Transverse colon (tissue), 4 donors: ENCODE data around the gene SLC25A6. TPM values are rescaled to one million over a fixed set of nuclear protein-coding genes. Genes with fewer than 3 reads are reported as not detected.

Experiments
- DNase-seq: peaks from one replicate; pipeline ENCODE4 v3.0.0-alpha.2; 2019
- H3K27ac ChIP-seq, 4 donors: fragments of 200-600 bp; sonication (generic); 2 replicates each; pipeline ENCODE4 v1.5.1; 2016 to 2018; ENCODE audit warnings: inconsistent platforms in 4 of 4
- H3K27me3 ChIP-seq: fragments of 200-600 bp; sonication (generic); 2 replicates; pipeline ENCODE4 v1.5.1; 2017; ENCODE audit warnings: inconsistent platforms
- H3K36me3 ChIP-seq, 4 donors: fragments of 200-600 bp; sonication (generic); 2 replicates each; pipeline ENCODE4 v1.5.1; 2017 to 2019; ENCODE audit warnings: inconsistent platforms in 4 of 4
- H3K4me1 ChIP-seq, 4 donors: fragments of 200-600 bp; sonication (generic); 2 replicates each; pipeline ENCODE4 v1.5.1; 2017 to 2020; ENCODE audit warnings: inconsistent platforms in 4 of 4
- H3K4me3 ChIP-seq, 4 donors: fragments of 200-600 bp; sonication (generic); 1 replicate in 1 of 4; 2 replicates in 3 of 4; pipeline versions ENCODE4 v1.5.1 to v1.6.1; 2017 to 2019; ENCODE audit warnings: inconsistent platforms in 4 of 4
- H3K9me3 ChIP-seq, 2 donors: fragments of 200-600 bp; sonication (generic); 2 replicates each; pipeline ENCODE4 v1.5.1; 2017 to 2019; ENCODE audit warnings: inconsistent platforms in 2 of 2
- CTCF ChIP-seq, 5 experiments: fragments of 200-600 bp in 3 of 5; fragments of 450-650 bp in 2 of 5; sonication (generic) in 3 of 5; IDR thresholded peaks; 1 replicate in 2 of 5; 2 replicates in 3 of 5; pipeline ENCODE4 v1.5.1; 2016 to 2017; ENCODE audit warnings: antibody characterized with exemption in 5 of 5, inconsistent platforms in 3 of 5, mild to moderate bottlenecking in 2 of 5, moderate library complexity in 1 of 5
- EP300 ChIP-seq: sonication (generic); formaldehyde crosslinking; IDR thresholded peaks from one replicate; pipeline ENCODE4 v1.6.1; 2017; ENCODE audit warnings: antibody characterized with exemption, low read depth
- POLR2A ChIP-seq: fragments of 450-650 bp; IDR thresholded peaks from one replicate; pipeline ENCODE4 v1.6.1; 2016; ENCODE audit warnings: antibody characterized with exemption, mild to moderate bottlenecking, moderate library complexity
- POLR2AphosphoS5 ChIP-seq, 3 donors: sonication (generic); formaldehyde crosslinking; IDR thresholded peaks; one replicate each; pipeline ENCODE4 v1.6.1; 2016; ENCODE audit warnings: antibody characterized with exemption in 3 of 3
- WGBS, 2 donors: methylation state at CpG; one replicate each; pipeline ENCODE4 v1.1.5; 2018; ENCODE audit warnings: low coverage in 1 of 2; 5-methylcytosine and 5-hydroxymethylcytosine counted together
- in situ Hi-C, 4 donors: fragments of 200-750 bp; cut with MboI; loops; one replicate each; pipeline versions ENCODE4 v1.15.0 to v1.15.1; 2017; ENCODE audit warnings: low sequenced_read_pairs in 3 of 4, low pct_ligation_motif_present in 1 of 4, low pct_unique_long_range_greater_than_20kb in 1 of 4
- intact Hi-C: fragments of 100-400 bp; cut with DNase I; formaldehyde crosslinking; loops from one replicate; pipeline ENCODE4 v1.15.1; 2023; ENCODE audit warnings: low total_unique reads
- total RNA-seq, 4 donors: library from RNA; depleted of rRNA; stranded (reverse); fragments of >200 nt; gene quantifications; one replicate each; pipeline ENCODE4 v1.1.0, GENCODE V29; 2016

Gene SLC25A6
- total RNA-seq, 4 donors from 2014 or later: 473 to 699 (median 574) TPM

- no peaks in the 10 kb centered on the region for H3K9me3 ChIP-seq
- no peak for DNase-seq
- H3K4me3 ChIP-seq: no peak overlapping the region
- intact Hi-C loops: no loop called here
- H3K4me1 ChIP-seq: no peaks in the 10 kb centered on the region
- no peaks in the 10 kb centered on the region for H3K27me3 ChIP-seq
- peaks cover 0 to 7% (median 3%) of the 10 kb centered on the region in 4 donors for H3K36me3 ChIP-seq
- in situ Hi-C loops: no loop called here
- TF ChIP-seq POLR2AphosphoS5 (IDR thresholded peaks at IDR 0.05) (no peak), CTCF (IDR thresholded peaks at IDR 0.05) (no peak), POLR2A (no peak), EP300 (no peak)
- H3K27ac ChIP-seq: no peak overlapping the region
- WGBS, 2 donors: 91 to 95% methylated on average over 8 to 26 of the region's 30 CpGs
Measured at GRCh38 chrX:1401611-1402430, 9.9 kb upstream of the SLC25A6 start.

- peaks cover 0 to 7% (median 3%) of the 10 kb centered on the region in 4 donors for H3K36me3 ChIP-seq
- DNase-seq: no peak
- no peaks in the 10 kb centered on the region for H3K9me3 ChIP-seq
- H3K4me3 ChIP-seq: no peak overlapping the region
- no peaks in the 10 kb centered on the region for H3K4me1 ChIP-seq
- in situ Hi-C loops: no loop called here
- no peaks in the 10 kb centered on the region for H3K27me3 ChIP-seq
- whole genome bisulfite sequencing, 2 donors: 69 to 90% methylated on average over 2 to 27 of the region's 27 CpGs
- no peak overlapping the region for H3K27ac ChIP-seq
- intact Hi-C loops: no loop called here
- TF ChIP-seq CTCF (IDR thresholded peaks at IDR 0.05): no peak
- TF ChIP-seq POLR2A: no peak
- TF ChIP-seq POLR2AphosphoS5 (IDR thresholded peaks at IDR 0.05): no peak
- TF ChIP-seq EP300: no peak
Measured at GRCh38 chrX:1400742-1401471, 9.0 kb upstream of the SLC25A6 start.

GRCh38 chrX:1400049-1400448, 8.1 kb upstream of the SLC25A6 start:
- H3K27ac ChIP-seq: no peak overlapping the region
- H3K36me3 ChIP-seq: peaks cover 0 to 7% (median 3%) of the 10 kb centered on the region in 4 donors
- 87 to 92% methylated on average over 7 to 12 of the region's 12 CpGs for WGBS, 2 donors
- H3K9me3 ChIP-seq: no peaks in the 10 kb centered on the region
- intact Hi-C loops (no loop called here), in situ Hi-C loops (no loop called here)
- DNase-seq: no peak
- TF ChIP-seq EP300 (no peak), POLR2A (no peak)
- H3K4me3 ChIP-seq: no peak overlapping the region
- no peaks in the 10 kb centered on the region for H3K27me3 ChIP-seq
- H3K4me1 ChIP-seq: no peaks in the 10 kb centered on the region

DNA sequence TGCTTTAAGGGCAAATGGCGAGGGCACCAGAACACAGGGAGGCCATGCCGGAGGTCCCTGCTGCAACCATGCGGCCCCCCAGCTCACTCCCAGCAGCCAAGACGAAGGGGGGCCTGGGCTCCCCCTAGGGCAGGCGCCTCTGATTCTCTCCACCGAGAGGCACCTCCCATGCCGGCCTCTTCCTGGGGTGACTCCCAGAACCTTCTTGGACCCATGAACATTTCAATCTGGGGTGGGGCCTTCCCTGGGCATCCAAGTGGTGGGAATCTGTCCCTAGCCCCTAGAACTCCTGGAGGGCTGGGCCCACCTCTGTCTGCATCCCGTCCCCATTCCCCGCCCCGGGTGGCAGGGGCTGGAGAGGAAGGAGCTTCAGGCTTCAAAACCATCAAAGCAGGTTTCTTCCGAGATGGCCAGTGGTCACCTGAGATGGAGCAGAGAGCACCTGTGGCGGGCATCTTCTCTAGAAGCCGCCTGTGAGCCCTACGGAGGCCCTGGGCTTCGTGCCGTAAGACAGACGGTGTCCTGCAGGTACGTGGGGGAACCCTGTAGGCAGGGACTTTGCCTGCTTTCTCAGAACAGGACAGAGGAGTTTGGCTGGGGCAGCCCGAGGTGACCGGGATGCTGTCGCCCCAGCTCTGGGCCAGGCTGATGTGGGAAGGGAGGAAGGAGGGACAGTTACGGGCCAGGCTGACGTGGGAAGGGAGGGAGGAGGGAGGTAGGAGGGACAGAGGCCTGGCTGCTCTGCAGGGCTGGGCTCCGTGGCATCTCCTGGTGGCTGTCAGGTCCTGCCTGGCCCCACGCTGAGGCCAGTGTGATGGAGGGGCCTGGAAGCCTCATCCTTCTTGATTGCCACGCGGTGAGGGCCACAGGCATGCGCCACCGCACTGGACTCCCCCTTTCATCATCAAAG, 6.8 kb upstream of the SLC25A6 start:
- Histone ChIP-seq H3K4me1 (peaks cover 0 to 4% (median 1%) of the 10 kb centered on the region in 4 donors), H3K36me3 (peaks cover 0 to 7% (median 3%) of the 10 kb centered on the region in 4 donors), H3K27me3 (no peaks in the 10 kb centered on the region), H3K27ac (no peak overlapping the region), H3K9me3 (no peaks in the 10 kb centered on the region), H3K4me3 (no peak overlapping the region)
- no peak for DNase-seq
- TF ChIP-seq POLR2A (no peak), EP300 (no peak), POLR2AphosphoS5 (IDR thresholded peaks at IDR 0.05) (no peak), CTCF (IDR thresholded peaks at IDR 0.05) (no peak)
- intact Hi-C loops: no loop called here
- in situ Hi-C loops: loop anchor here in 1 of 4 donors (25.0 kb wide), 1 partner anchor 189 kb away; the partner anchor contains the start of gene AKAP17A
- WGBS, 2 donors: 80 to 82% methylated on average over 2 to 26 of the region's 29 CpGs
